MM.1S (cell line): ENCODE measurements around the gene CDH5.

Experiments used
- DNase-seq: peaks from one replicate; pipeline ENCODE4 v3.0.0-alpha.2; 2015
- H2AFZ ChIP-seq: fragments of 300-600 bp; sonication (generic); 2 replicates; pipeline ENCODE4 v1.6.0; 2016; ENCODE audit warnings: antibody characterized with exemption, low read length
- H3F3A ChIP-seq: fragments of 300-600 bp; sonication (generic); 2 replicates; pipeline ENCODE4 v1.6.1; 2016; ENCODE audit warnings: mild to moderate bottlenecking, antibody characterized with exemption, low read length, moderate library complexity, mixed read lengths; ENCODE audit not compliant: insufficient read depth
- H3K27ac ChIP-seq: fragments of 300-600 bp; sonication (generic); 2 replicates; pipeline ENCODE4 v1.5.1; 2016; ENCODE audit warnings: mild to moderate bottlenecking, low read length
- H3K27me3 ChIP-seq: fragments of 300-600 bp; sonication (generic); replicated peaks from 2 replicates; pipeline ENCODE4 v1.6.0; 2016; ENCODE audit warnings: low read length; ENCODE audit not compliant: insufficient read depth
- H3K36me3 ChIP-seq: fragments of 300-600 bp; sonication (generic); replicated peaks from 2 replicates; pipeline ENCODE4 v1.6.1; 2016; ENCODE audit warnings: mild to moderate bottlenecking, low read length, mixed read lengths; ENCODE audit not compliant: insufficient read depth
- H3K4me1 ChIP-seq: fragments of 300-600 bp; sonication (generic); 2 replicates; pipeline ENCODE4 v1.6.1; 2016; ENCODE audit warnings: low read length, mixed read lengths
- H3K4me2 ChIP-seq: fragments of 300-600 bp; sonication (generic); 2 replicates; pipeline ENCODE4 v1.6.0; 2016; ENCODE audit warnings: low read depth, low read length
- H3K4me3 ChIP-seq: fragments of 300-600 bp; sonication (generic); 2 replicates; pipeline ENCODE4 v1.5.1; 2016; ENCODE audit warnings: low read length, mixed read lengths
- H3K79me2 ChIP-seq: fragments of 300-600 bp; sonication (generic); 2 replicates; pipeline ENCODE4 v1.6.1; 2016; ENCODE audit warnings: mixed run types, low read length, mixed read lengths
- H3K9ac ChIP-seq: fragments of 300-600 bp; sonication (generic); 2 replicates; pipeline ENCODE4 v1.6.1; 2016; ENCODE audit warnings: low read length, mixed read lengths
- H3K9me2 ChIP-seq: fragments of 300-600 bp; sonication (generic); replicated peaks from 2 replicates; pipeline ENCODE4 v1.6.1; 2016; ENCODE audit warnings: mild to moderate bottlenecking, low read length, mixed read lengths; ENCODE audit not compliant: insufficient read depth
- H3K9me3 ChIP-seq: fragments of 300-600 bp; sonication (generic); replicated peaks from 2 replicates; pipeline ENCODE4 v1.6.1; 2016; ENCODE audit warnings: mild to moderate bottlenecking, low read length, mixed read lengths; ENCODE audit not compliant: insufficient read depth
- H4K20me1 ChIP-seq: fragments of 300-600 bp; sonication (generic); 2 replicates; pipeline ENCODE4 v1.6.1; 2016; ENCODE audit warnings: mild to moderate bottlenecking, low read length, moderate library complexity, mixed read lengths; ENCODE audit not compliant: insufficient read depth
- EZH2 ChIP-seq: fragments of 300-600 bp; sonication (generic); optimal IDR thresholded peaks from 2 replicates; pipeline ENCODE3; 2017; ENCODE audit warnings: low read depth, mild to moderate bottlenecking, antibody characterized with exemption, low read length, mixed read lengths
- EZH2phosphoT487 ChIP-seq: fragments of 300-600 bp; sonication (generic); IDR thresholded peaks from 2 replicates; pipeline ENCODE4 v1.6.1; 2018; ENCODE audit warnings: antibody characterized with exemption, low read length
- TF ChIP-seq, protein P1 (sequence below): fragments of 300-600 bp; sonication (generic); IDR thresholded peaks from 2 replicates; pipeline ENCODE4 v1.5.1; 2016; ENCODE audit warnings: antibody characterized with exemption, low read length, mixed read lengths

Gene CDH5

GRCh38 chr16:66432429-66432828 is 65.9 kb downstream of the CDH5 start:
- Histone ChIP-seq H3K4me1 (peaks cover 5% of the 10 kb centered on the region), H3K27me3 (peaks cover 22% of the 10 kb centered on the region), H3K27ac (no peak overlapping the region)

DNA sequence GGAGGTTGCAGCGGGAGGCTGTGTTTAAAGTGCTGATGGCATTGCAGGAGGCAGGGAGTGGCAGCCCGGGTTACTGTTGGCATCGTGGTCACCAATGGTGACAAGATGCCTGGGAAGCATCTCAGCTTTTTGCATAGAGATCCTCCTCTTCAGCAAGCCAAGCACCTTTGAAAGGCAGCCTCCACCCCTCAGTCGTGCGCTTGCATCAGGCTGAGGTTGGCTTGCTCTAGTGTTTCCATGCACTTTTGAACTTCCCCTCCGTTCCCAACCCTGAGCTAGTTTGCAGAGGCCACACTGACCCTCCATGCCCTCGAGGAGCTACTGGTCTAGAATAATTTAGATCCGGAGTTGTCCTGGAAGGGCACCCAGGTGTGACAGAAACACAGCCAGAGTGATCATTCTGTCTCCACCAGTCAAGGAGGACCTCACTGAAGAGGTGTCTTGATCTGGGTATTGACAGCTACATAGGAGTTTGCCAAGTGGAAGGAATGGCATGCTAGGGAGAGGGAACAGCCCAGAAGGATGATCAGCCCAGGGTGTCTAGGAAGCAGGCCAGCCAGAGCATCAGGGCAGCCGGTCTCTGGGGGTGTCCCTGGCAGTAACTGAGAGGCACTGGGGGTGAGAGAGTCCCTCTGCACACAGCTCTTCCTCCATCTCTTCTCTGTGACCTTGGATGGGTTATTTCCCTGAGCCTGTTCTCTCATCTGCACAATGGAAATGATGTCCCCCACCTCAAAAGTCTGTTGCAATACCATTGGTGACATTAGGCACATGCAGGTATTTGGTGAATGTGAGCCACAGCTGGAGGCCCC is 68.3 kb downstream of the CDH5 start:
- H3K36me3 ChIP-seq, result no peaks in the 10 kb centered on the region
- no peak overlapping the region for H3K4me2 ChIP-seq
- no peaks in the 10 kb centered on the region for H3K79me2 ChIP-seq
- no peak overlapping the region for H3K27ac ChIP-seq
- peaks cover 5% of the 10 kb centered on the region for H3K4me1 ChIP-seq
- H3K4me3 ChIP-seq, result no peak overlapping the region
- DNase-seq, result no peak
- H3F3A ChIP-seq, result no peaks in the 10 kb centered on the region
- no peak overlapping the region for H3K9ac ChIP-seq
- H3K9me3 ChIP-seq, result no peaks in the 10 kb centered on the region
- no peaks in the 10 kb centered on the region; the same call in 1 of the 2 replicates for H3K27me3 ChIP-seq
- TF ChIP-seq EZH2phosphoT487 (no peak), EZH2 (no peak)
- TF ChIP-seq, protein P1, sequence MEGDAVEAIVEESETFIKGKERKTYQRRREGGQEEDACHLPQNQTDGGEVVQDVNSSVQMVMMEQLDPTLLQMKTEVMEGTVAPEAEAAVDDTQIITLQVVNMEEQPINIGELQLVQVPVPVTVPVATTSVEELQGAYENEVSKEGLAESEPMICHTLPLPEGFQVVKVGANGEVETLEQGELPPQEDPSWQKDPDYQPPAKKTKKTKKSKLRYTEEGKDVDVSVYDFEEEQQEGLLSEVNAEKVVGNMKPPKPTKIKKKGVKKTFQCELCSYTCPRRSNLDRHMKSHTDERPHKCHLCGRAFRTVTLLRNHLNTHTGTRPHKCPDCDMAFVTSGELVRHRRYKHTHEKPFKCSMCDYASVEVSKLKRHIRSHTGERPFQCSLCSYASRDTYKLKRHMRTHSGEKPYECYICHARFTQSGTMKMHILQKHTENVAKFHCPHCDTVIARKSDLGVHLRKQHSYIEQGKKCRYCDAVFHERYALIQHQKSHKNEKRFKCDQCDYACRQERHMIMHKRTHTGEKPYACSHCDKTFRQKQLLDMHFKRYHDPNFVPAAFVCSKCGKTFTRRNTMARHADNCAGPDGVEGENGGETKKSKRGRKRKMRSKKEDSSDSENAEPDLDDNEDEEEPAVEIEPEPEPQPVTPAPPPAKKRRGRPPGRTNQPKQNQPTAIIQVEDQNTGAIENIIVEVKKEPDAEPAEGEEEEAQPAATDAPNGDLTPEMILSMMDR, result no peak
- no peak overlapping the region for H2AFZ ChIP-seq
- H3K9me2 ChIP-seq, result no peaks in the 10 kb centered on the region
- H4K20me1 ChIP-seq, result no peaks in the 10 kb centered on the region

More at GRCh38 chr16:66432429-66432828, 65.9 kb downstream of the CDH5 start:
- Histone ChIP-seq H3K36me3 (no peaks in the 10 kb centered on the region), H3F3A (no peaks in the 10 kb centered on the region), H2AFZ (no peak overlapping the region), H3K4me2 (no peak overlapping the region), H3K9me3 (no peaks in the 10 kb centered on the region), H3K4me3 (no peak overlapping the region), H3K9me2 (no peaks in the 10 kb centered on the region), H3K79me2 (no peaks in the 10 kb centered on the region), H3K9ac (no peak overlapping the region), H4K20me1 (no peaks in the 10 kb centered on the region)
- no peak for TF ChIP-seq EZH2phosphoT487
- TF ChIP-seq, protein P1, result no peak
- TF ChIP-seq EZH2, result no peak
- DNase-seq, result no peak

DNA sequence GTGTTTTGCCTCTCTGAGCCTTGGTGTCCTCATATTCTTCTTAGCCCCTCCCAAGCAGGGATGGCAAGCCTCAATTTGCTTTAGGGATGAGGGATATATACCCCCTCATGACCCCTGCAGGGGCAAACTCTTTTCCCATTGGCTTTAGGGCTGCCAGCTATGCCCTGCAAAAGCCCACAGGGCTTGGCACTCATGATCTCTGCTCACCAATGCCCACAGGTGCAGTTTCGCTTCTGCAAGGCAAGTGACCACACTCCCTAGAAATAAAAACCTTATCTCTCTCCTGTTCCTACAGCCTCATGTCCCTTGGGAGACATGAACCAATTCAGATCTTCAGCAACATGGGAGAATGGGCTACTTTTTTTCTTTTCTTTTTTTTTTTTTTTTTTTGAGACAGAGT is 69.4 kb downstream of the CDH5 start:
- H2AFZ ChIP-seq, result no peak overlapping the region
- no peaks in the 10 kb centered on the region for H3K9me3 ChIP-seq
- no peak for DNase-seq
- H3K9ac ChIP-seq, result no peak overlapping the region
- H3K9me2 ChIP-seq, result no peaks in the 10 kb centered on the region
- H3K4me2 ChIP-seq, result 0 out of 2 replicates have a peak overlapping the region, but pooled peaks have one; percentile 12
- no peaks in the 10 kb centered on the region for H4K20me1 ChIP-seq
- TF ChIP-seq, protein P1, result no peak
- TF ChIP-seq EZH2 (no peak), EZH2phosphoT487 (no peak)
- no peaks in the 10 kb centered on the region; the same call in 1 of the 2 replicates for H3K27me3 ChIP-seq
- H3K79me2 ChIP-seq, result no peaks in the 10 kb centered on the region
- no peaks in the 10 kb centered on the region for H3K36me3 ChIP-seq
- H3F3A ChIP-seq, result no peaks in the 10 kb centered on the region
- no peak overlapping the region for H3K27ac ChIP-seq
- peaks cover 5% of the 10 kb centered on the region for H3K4me1 ChIP-seq
- no peak overlapping the region for H3K4me3 ChIP-seq
